HL-60 (cell line): ENCODE results near the gene DCC.

Experiments used
- DNase-seq, 2 experiments: peaks; one replicate each; pipeline ENCODE4 v3.0.0-alpha.2; 2010 to 2020; ENCODE audit warnings: low read depth in 1 of 2, low spot score in 1 of 2
- H3K27ac ChIP-seq: fragments of 250-450 bp; sonication (Bioruptor Pico); replicated peaks from 2 replicates; pipeline ENCODE4 v1.5.1; 2020; ENCODE audit warnings: mild to moderate bottlenecking, moderate library complexity
- H3K27me3 ChIP-seq: fragments of 250-450 bp; sonication (Bioruptor Pico); 2 replicates; pipeline ENCODE4 v1.5.1; 2021; ENCODE audit warnings: mild to moderate bottlenecking, moderate library complexity; ENCODE audit not compliant: insufficient read depth, poor library complexity, severe bottlenecking
- H3K4me3 ChIP-seq: replicated peaks from 2 replicates; pipeline ENCODE4 v1.5.1; 2011; ENCODE audit warnings: mild to moderate bottlenecking, control low read depth, low read length; ENCODE audit not compliant: insufficient read depth
- GABPA ChIP-seq: IDR thresholded peaks from 2 replicates; pipeline ENCODE4 v1.6.1; 2012; ENCODE audit warnings: low read depth
- POLR2AphosphoS5 ChIP-seq: IDR thresholded peaks from 2 replicates; pipeline ENCODE4 v1.6.1; 2012; ENCODE audit warnings: low read depth
- SPI1 ChIP-seq: IDR thresholded peaks from 2 replicates; pipeline ENCODE4 v1.6.1; 2012; ENCODE audit warnings: low read depth, mild to moderate bottlenecking, borderline replicate concordance
- TF ChIP-seq, protein P1 (sequence below): IDR thresholded peaks from 2 replicates; pipeline ENCODE4 v1.6.1; 2012; ENCODE audit warnings: low read depth; ENCODE audit not compliant: insufficient replicate concordance
- TF ChIP-seq, protein P2 (sequence below): IDR thresholded peaks from one replicate; pipeline ENCODE4 v1.5.1; 2011; ENCODE audit warnings: low read length, control low read depth, inconsistent platforms; ENCODE audit not compliant: insufficient read depth

The DCC gene

DNA sequence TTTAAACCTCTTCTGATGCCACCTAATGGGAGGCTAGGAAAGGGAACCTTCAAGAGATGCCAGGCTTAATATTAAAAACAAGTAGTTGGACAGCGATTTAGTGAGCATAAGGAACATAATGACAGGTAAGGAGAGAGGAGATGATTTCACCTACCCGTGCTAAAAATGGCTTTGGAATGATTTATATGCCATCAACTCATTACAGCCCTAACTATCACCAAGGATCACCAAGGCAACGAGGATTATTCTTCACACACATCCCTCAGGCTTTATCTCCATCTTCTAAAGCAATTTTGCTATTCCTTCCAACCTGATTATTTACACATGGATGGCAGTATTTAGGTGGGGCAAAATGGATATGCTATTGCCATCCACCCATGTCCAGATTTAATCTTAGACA is 237.8 kb downstream of the DCC start:
- no peak for DNase-seq
- no peak overlapping the region for H3K27ac ChIP-seq
- TF ChIP-seq SPI1, result no peak
- TF ChIP-seq, protein P1, sequence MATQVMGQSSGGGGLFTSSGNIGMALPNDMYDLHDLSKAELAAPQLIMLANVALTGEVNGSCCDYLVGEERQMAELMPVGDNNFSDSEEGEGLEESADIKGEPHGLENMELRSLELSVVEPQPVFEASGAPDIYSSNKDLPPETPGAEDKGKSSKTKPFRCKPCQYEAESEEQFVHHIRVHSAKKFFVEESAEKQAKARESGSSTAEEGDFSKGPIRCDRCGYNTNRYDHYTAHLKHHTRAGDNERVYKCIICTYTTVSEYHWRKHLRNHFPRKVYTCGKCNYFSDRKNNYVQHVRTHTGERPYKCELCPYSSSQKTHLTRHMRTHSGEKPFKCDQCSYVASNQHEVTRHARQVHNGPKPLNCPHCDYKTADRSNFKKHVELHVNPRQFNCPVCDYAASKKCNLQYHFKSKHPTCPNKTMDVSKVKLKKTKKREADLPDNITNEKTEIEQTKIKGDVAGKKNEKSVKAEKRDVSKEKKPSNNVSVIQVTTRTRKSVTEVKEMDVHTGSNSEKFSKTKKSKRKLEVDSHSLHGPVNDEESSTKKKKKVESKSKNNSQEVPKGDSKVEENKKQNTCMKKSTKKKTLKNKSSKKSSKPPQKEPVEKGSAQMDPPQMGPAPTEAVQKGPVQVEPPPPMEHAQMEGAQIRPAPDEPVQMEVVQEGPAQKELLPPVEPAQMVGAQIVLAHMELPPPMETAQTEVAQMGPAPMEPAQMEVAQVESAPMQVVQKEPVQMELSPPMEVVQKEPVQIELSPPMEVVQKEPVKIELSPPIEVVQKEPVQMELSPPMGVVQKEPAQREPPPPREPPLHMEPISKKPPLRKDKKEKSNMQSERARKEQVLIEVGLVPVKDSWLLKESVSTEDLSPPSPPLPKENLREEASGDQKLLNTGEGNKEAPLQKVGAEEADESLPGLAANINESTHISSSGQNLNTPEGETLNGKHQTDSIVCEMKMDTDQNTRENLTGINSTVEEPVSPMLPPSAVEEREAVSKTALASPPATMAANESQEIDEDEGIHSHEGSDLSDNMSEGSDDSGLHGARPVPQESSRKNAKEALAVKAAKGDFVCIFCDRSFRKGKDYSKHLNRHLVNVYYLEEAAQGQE, result no peak
- TF ChIP-seq POLR2AphosphoS5, result no peak
- no peak for TF ChIP-seq GABPA
- TF ChIP-seq, protein P2, sequence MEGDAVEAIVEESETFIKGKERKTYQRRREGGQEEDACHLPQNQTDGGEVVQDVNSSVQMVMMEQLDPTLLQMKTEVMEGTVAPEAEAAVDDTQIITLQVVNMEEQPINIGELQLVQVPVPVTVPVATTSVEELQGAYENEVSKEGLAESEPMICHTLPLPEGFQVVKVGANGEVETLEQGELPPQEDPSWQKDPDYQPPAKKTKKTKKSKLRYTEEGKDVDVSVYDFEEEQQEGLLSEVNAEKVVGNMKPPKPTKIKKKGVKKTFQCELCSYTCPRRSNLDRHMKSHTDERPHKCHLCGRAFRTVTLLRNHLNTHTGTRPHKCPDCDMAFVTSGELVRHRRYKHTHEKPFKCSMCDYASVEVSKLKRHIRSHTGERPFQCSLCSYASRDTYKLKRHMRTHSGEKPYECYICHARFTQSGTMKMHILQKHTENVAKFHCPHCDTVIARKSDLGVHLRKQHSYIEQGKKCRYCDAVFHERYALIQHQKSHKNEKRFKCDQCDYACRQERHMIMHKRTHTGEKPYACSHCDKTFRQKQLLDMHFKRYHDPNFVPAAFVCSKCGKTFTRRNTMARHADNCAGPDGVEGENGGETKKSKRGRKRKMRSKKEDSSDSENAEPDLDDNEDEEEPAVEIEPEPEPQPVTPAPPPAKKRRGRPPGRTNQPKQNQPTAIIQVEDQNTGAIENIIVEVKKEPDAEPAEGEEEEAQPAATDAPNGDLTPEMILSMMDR, result no peak
- H3K27me3 ChIP-seq, result no peaks in the 10 kb centered on the region
- no peak overlapping the region for H3K4me3 ChIP-seq

DNA sequence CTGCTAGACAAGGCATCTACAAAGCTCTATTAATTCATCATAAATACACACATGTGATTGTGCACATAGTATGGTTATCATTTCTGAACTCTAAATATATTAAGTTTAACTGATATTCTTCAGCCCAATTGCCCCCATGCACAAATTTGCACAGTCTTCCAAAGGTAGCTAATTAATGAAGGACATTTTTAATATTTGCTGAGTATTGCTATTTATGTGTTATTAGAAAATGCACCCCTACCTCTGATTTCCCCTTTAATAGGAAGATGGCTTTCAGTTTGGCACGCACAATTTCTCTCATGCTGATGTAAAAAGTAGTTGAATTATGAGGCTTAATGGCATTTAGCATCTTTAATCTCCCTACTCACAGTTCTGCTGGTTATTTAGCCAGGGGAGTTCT is 242.1 kb downstream of the DCC start:
- Histone ChIP-seq H3K4me3 (no peak overlapping the region), H3K27me3 (no peaks in the 10 kb centered on the region), H3K27ac (no peak overlapping the region)
- TF ChIP-seq POLR2AphosphoS5, result no peak
- TF ChIP-seq, protein P1, result no peak
- TF ChIP-seq, protein P2, result no peak
- TF ChIP-seq GABPA, result no peak
- no peak for TF ChIP-seq SPI1
- DNase-seq, result no peak

DNA sequence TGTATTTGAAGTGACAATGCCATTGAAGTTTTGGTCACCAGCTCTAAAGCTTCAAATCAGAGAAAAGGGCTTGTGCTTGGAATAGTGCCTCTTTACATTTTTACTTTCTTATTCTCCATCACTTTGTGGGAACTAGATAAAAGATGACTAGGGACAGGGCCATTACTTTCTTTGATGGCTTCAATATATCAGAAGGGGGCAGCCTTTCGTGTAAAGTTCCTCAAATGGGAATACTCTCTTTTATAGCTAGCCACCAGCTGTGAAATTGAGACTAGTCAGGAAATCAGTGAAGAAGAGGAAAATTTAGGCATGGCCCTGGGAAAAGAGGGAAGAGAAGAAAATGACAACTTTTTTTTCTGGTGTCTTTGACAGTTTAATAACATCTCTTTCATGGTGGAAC is 242.5 kb downstream of the DCC start:
- Histone ChIP-seq H3K27me3 (no peaks in the 10 kb centered on the region), H3K27ac (no peak overlapping the region), H3K4me3 (no peak overlapping the region)
- TF ChIP-seq, protein P1, result no peak
- TF ChIP-seq SPI1 (no peak), GABPA (no peak)
- TF ChIP-seq, protein P2, result no peak
- DNase-seq, result no peak
